Activated CD4-positive, alpha-beta T cell treated with anti-CD3 and anti-CD28 coated beads, Interleukin-2, amount 10 ng/mL, durations not matched to agents 24 days and 14 days (primary cell): Measurements from ENCODE around the gene KCNS3. TPM values are rescaled to one million over a fixed set of nuclear protein-coding genes. Genes with fewer than 3 reads are reported as not detected.
"Not testable (repeated sequence)": the region's sequence is repeated elsewhere in the genome, so short reads cannot be mapped to it uniquely, and the experiment has no call there.

Experiments
- DNase-seq: peaks from one replicate; pipeline ENCODE4 v3.0.0; 2022
- H3K27ac Mint-ChIP-seq: one replicate; pipeline ENCODE4 v1.8.0; 2022; ENCODE audit warnings: mild to moderate bottlenecking, mixed read lengths
- H3K27me3 Mint-ChIP-seq: one replicate; pipeline ENCODE4 v1.8.0; 2022; ENCODE audit warnings: mixed read lengths
- H3K36me3 Mint-ChIP-seq: one replicate; pipeline ENCODE4 v1.8.0; 2022; ENCODE audit warnings: low read depth, mild to moderate bottlenecking, mixed read lengths
- H3K4me1 Mint-ChIP-seq: one replicate; pipeline ENCODE4 v1.8.0; 2021; ENCODE audit warnings: mixed read lengths
- H3K4me3 Mint-ChIP-seq: one replicate; pipeline ENCODE4 v1.8.0; 2022; ENCODE audit warnings: mild to moderate bottlenecking, moderate library complexity, mixed read lengths
- H3K9me3 Mint-ChIP-seq: one replicate; pipeline ENCODE4 v1.8.0; 2021; ENCODE audit warnings: mixed read lengths
- intact Hi-C: fragments of 100-400 bp; cut with micrococcal nuclease; formaldehyde crosslinking; loops from one replicate; pipeline ENCODE4 v1.15.1; 2023
- total RNA-seq: library from RNA; stranded (reverse); gene quantifications from 2 replicates; pipeline ENCODE4 v1.2.3, GENCODE V29; 2022

KCNS3 gene
- total RNA-seq, 1 donor from 2014 or later: not detected

GRCh38 chr2:17940091-17940630 is 61.7 kb downstream of the KCNS3 start:
- H3K4me1 Mint-ChIP-seq: no peaks in the 10 kb centered on the region
- no peak for DNase-seq
- H3K27ac Mint-ChIP-seq: no peak overlapping the region
- no peaks in the 10 kb centered on the region for H3K27me3 Mint-ChIP-seq
- intact Hi-C loops: no loop called here
- no peaks in the 10 kb centered on the region for H3K9me3 Mint-ChIP-seq
- no peak overlapping the region for H3K4me3 Mint-ChIP-seq
- H3K36me3 Mint-ChIP-seq: no peaks in the 10 kb centered on the region

- no peak overlapping the region for H3K4me3 Mint-ChIP-seq
- H3K36me3 Mint-ChIP-seq: no peaks in the 10 kb centered on the region
- H3K27ac Mint-ChIP-seq: no peak overlapping the region
Measured at GRCh38 chr2:17943444-17943843, 65.0 kb downstream of the KCNS3 start.

DNA sequence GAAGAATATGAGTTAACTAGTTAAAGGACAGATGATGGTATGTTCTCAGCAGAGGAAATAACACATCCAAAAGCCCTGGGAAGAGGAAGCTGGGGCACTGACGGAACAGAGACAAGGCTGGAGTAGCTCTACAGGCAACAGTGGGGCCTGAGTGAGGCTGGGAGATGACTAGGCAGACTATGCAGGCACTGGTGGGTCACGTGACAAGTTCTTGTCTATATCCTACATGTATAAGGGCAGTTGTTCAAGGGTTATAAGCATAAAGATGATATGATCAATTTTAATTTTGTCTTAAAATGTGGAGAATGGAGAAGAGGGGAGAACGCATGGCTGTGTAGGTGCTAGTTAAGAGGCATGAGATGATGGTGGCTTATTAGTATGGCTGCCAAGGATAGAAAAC is 68.6 kb downstream of the KCNS3 start:
- intact Hi-C loops: no loop called here
- no peaks in the 10 kb centered on the region for H3K4me1 Mint-ChIP-seq
- no peak for DNase-seq
- H3K36me3 Mint-ChIP-seq: no peaks in the 10 kb centered on the region
- H3K27ac Mint-ChIP-seq: no peak overlapping the region
- no peak overlapping the region for H3K4me3 Mint-ChIP-seq
- no peaks in the 10 kb centered on the region for H3K9me3 Mint-ChIP-seq
- no peaks in the 10 kb centered on the region for H3K27me3 Mint-ChIP-seq

More at GRCh38 chr2:17943444-17943843, 65.0 kb downstream of the KCNS3 start:
- Mint-ChIP-seq H3K9me3 (no peaks in the 10 kb centered on the region), H3K4me1 (no peaks in the 10 kb centered on the region), H3K27me3 (no peaks in the 10 kb centered on the region)
- intact Hi-C loops: no loop called here
- no peak for DNase-seq

DNA sequence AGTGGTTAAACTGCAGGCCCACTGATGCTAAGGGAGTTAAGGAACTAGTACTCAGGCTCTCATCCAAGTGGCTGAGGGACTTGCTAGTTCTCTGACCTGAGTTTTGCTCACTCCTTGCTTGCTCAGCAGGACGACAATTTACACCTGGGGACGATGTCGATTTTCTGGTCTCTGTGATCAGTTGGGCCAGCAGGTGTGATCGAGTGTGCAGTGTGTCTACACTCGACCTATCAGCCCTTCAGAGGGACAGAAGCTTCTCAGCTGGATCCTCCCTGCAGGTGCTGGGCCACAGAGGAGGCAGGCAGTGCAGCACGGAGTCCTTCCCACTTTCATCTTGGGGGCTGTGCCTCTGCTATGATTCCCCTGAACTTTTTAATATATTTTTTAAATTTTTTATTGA is 71.5 kb downstream of the KCNS3 start:
- no peaks in the 10 kb centered on the region for H3K4me1 Mint-ChIP-seq
- H3K36me3 Mint-ChIP-seq: no peaks in the 10 kb centered on the region
- H3K27me3 Mint-ChIP-seq: no peaks in the 10 kb centered on the region
- intact Hi-C loops: no loop called here
- no peaks in the 10 kb centered on the region for H3K9me3 Mint-ChIP-seq
- no peak overlapping the region for H3K4me3 Mint-ChIP-seq
- DNase-seq: no peak
- H3K27ac Mint-ChIP-seq: no peak overlapping the region

GRCh38 chr2:17951563-17951962 is 73.1 kb downstream of the KCNS3 start:
- no peaks in the 10 kb centered on the region for H3K27me3 Mint-ChIP-seq
- DNase-seq: no peak
- H3K4me1 Mint-ChIP-seq: no peaks in the 10 kb centered on the region
- no peak overlapping the region for H3K4me3 Mint-ChIP-seq
- no peaks in the 10 kb centered on the region for H3K9me3 Mint-ChIP-seq
- H3K27ac Mint-ChIP-seq: no peak overlapping the region
- no peaks in the 10 kb centered on the region for H3K36me3 Mint-ChIP-seq
- intact Hi-C loops: no loop called here

DNA sequence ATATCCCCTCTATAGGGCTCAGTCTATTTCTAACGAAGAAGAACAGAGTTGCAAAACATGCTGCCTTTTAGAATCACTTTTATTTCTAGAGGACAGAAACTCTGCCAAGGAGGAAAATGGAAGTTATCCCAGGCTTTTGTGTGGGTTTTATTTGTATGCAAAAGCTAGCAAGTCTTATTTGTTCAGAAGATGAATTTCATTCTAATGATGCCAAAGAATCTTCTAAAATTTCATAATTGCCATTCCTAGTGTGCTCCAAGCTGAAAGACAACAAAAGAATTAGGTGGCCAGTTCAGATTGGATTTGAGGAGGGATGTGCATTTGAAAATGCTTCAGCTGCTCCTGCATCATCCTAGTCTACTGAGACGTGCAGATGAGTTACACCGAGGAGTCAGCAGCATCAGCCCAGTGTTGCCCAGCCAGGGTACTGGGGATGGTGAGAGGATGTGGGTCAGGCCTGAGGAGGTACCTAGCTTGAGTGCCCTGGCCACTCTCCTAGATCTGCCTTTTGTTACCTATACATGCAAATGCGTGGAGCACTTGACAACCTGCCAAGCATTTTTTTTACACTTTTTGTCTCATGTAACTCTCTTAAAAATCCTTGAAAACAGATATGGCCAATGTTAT is 80.1 kb downstream of the KCNS3 start:
- Mint-ChIP-seq H3K27ac (no peak overlapping the region), H3K4me3 (no peak overlapping the region), H3K36me3 (no peaks in the 10 kb centered on the region), H3K27me3 (no peaks in the 10 kb centered on the region), H3K9me3 (no peaks in the 10 kb centered on the region), H3K4me1 (no peaks in the 10 kb centered on the region)
- DNase-seq: no peak
- intact Hi-C loops: no loop called here

DNA sequence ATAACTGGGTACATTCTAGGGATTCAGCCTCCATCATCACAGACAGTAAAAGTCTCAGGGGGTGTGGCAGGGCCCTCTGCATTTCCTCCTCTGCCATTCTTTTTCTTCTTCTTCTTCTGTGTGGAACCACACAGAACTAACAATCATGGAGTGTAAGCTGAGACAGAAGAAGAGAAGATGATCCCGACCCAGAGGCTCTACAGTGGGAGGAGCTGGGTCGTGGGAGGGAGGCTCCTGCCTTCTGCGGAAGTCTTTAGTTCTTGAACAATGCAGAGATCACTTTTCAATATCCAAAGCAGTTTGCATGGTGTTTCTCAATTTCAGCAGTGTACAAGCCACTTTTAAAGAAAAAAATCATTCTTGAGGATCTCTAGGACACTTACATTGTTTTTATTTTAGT is 80.9 kb downstream of the KCNS3 start:
- no peaks in the 10 kb centered on the region for H3K4me1 Mint-ChIP-seq

GRCh38 chr2:17959833-17960232 is 81.4 kb downstream of the KCNS3 start:
- H3K9me3 Mint-ChIP-seq: no peaks in the 10 kb centered on the region
- no peak overlapping the region for H3K27ac Mint-ChIP-seq
- no peaks in the 10 kb centered on the region for H3K4me1 Mint-ChIP-seq
- H3K27me3 Mint-ChIP-seq: no peaks in the 10 kb centered on the region
- H3K36me3 Mint-ChIP-seq: no peaks in the 10 kb centered on the region
- H3K4me3 Mint-ChIP-seq: no peak overlapping the region
- no peak for DNase-seq
- intact Hi-C loops: no loop called here

More for the DNA sequence above, 80.9 kb downstream of the KCNS3 start:
- H3K4me3 Mint-ChIP-seq: no peak overlapping the region
- DNase-seq: no peak
- H3K27me3 Mint-ChIP-seq: no peaks in the 10 kb centered on the region
- H3K9me3 Mint-ChIP-seq: no peaks in the 10 kb centered on the region
- H3K27ac Mint-ChIP-seq: no peak overlapping the region
- intact Hi-C loops: no loop called here
- H3K36me3 Mint-ChIP-seq: no peaks in the 10 kb centered on the region

DNA sequence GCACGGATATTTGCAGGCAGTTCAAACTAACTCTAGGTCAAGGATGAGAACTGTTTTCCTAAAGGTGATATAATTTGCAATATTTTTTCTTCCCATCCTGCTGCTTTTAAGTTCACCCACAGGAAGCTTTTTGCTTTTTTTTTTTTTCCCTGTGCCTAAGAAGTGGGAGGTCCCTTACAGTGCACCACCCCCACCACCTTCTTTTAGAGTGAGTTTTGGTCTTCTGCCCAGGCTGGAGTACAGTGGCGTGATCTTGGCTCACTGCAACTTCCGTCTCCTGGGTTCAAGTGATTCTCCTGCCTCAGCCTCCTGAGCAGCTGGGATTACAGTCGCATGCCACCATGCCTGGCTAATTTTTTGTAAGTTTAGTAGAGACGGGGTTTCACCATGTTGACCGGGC is 82.5 kb downstream of the KCNS3 start:
- Mint-ChIP-seq H3K9me3 (no peaks in the 10 kb centered on the region), H3K4me3 (no peak overlapping the region), H3K36me3 (no peaks in the 10 kb centered on the region), H3K27me3 (no peaks in the 10 kb centered on the region), H3K27ac (no peak overlapping the region), H3K4me1 (no peaks in the 10 kb centered on the region)
- intact Hi-C loops: no loop called here
- DNase-seq: no peak

DNA sequence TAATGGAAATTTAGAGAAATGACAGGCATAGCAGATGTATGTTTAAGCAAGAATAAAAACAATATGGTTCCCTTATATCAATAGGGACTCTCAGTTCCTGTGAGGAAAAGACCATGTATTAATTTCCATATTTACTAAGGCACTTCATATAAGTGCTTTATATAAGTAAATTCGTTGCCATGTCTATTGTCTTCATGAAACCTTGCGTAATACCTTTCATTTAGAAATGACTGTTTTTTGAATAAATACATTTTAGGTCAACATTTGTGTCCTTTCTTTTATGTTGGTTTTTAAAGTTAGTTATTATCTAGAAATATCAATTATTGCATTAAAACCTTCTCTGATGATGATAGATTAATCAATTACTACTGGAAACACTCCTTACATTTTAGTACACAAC is 83.3 kb downstream of the KCNS3 start:
- no peaks in the 10 kb centered on the region for H3K9me3 Mint-ChIP-seq
- H3K27me3 Mint-ChIP-seq: no peaks in the 10 kb centered on the region
- H3K36me3 Mint-ChIP-seq: no peaks in the 10 kb centered on the region
- H3K4me3 Mint-ChIP-seq: no peak overlapping the region
- H3K27ac Mint-ChIP-seq: no peak overlapping the region
- no peak for DNase-seq
- intact Hi-C loops: no loop called here
- H3K4me1 Mint-ChIP-seq: no peaks in the 10 kb centered on the region

DNA sequence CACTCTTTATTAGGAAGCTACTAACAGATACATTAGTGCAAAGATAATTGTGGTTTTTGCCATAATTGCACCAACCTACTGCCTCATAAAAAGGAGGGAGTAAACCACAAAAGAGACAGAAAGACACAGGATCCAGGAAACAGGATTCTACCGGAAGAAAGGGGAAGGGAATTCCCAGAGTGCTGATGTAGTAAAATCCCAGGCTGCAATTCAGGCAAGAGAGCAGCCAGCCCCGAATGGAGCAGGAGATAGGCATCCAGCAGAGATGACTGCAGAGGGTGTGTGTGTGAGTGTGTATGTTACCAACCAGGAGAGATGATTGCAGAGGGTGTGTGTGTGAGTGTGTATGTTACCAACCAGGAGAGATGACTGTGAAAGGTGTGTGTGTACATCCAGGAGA is 84.4 kb downstream of the KCNS3 start:
- H3K9me3 Mint-ChIP-seq: no peaks in the 10 kb centered on the region
- DNase-seq: no peak
- no peak overlapping the region for H3K27ac Mint-ChIP-seq
- no peaks in the 10 kb centered on the region for H3K27me3 Mint-ChIP-seq
- intact Hi-C loops: no loop called here
- H3K4me3 Mint-ChIP-seq: no peak overlapping the region
- H3K4me1 Mint-ChIP-seq: no peaks in the 10 kb centered on the region
- H3K36me3 Mint-ChIP-seq: no peaks in the 10 kb centered on the region

GRCh38 chr2:17963571-17963970 is 85.1 kb downstream of the KCNS3 start:
- H3K4me1 Mint-ChIP-seq, H3K36me3 Mint-ChIP-seq, intact Hi-C loops, DNase-seq, H3K4me3 Mint-ChIP-seq, H3K27ac Mint-ChIP-seq, H3K27me3 Mint-ChIP-seq, H3K9me3 Mint-ChIP-seq: not testable (repeated sequence)

- no peak overlapping the region for H3K4me3 Mint-ChIP-seq
- H3K36me3 Mint-ChIP-seq: no peaks in the 10 kb centered on the region
- intact Hi-C loops: no loop called here
- H3K27me3 Mint-ChIP-seq: no peaks in the 10 kb centered on the region
- no peaks in the 10 kb centered on the region for H3K9me3 Mint-ChIP-seq
- no peak for DNase-seq
- H3K27ac Mint-ChIP-seq: no peak overlapping the region
- no peaks in the 10 kb centered on the region for H3K4me1 Mint-ChIP-seq
Measured at GRCh38 chr2:17965196-17965595, 86.7 kb downstream of the KCNS3 start.

GRCh38 chr2:17966798-17967197 is 88.3 kb downstream of the KCNS3 start:
- no peaks in the 10 kb centered on the region for H3K27me3 Mint-ChIP-seq
- no peaks in the 10 kb centered on the region for H3K4me1 Mint-ChIP-seq
- intact Hi-C loops: no loop called here
- no peaks in the 10 kb centered on the region for H3K36me3 Mint-ChIP-seq
- DNase-seq: no peak
- no peak overlapping the region for H3K4me3 Mint-ChIP-seq
- H3K27ac Mint-ChIP-seq: no peak overlapping the region
- H3K9me3 Mint-ChIP-seq: no peaks in the 10 kb centered on the region

DNA sequence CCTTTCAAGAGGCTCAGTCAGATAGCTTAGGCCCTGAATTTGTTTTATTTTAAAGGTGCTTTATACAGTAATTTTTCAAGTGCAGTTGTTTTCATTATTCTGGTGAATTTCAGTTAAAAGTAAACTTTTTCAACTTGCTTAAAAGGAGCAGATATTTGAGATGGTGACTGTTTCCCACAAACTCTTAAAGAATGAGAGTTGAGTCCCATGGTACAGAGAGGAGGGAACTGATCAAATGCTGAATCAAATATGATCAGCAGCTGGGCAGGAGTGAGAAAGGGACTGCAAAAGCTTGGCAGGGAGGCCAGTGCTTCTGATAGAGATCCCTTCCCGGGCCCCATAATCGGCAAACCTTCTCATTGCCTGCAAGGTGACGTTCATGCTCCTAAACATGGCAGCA is 91.2 kb downstream of the KCNS3 start:
- DNase-seq: no peak
- no peaks in the 10 kb centered on the region for H3K4me1 Mint-ChIP-seq
- H3K27me3 Mint-ChIP-seq: no peaks in the 10 kb centered on the region
- intact Hi-C loops: no loop called here
- no peaks in the 10 kb centered on the region for H3K36me3 Mint-ChIP-seq
- H3K4me3 Mint-ChIP-seq: no peak overlapping the region
- no peaks in the 10 kb centered on the region for H3K9me3 Mint-ChIP-seq
- H3K27ac Mint-ChIP-seq: no peak overlapping the region
